WTC11 (cell line): ENCODE results near the gene RCL1. TPM values are rescaled to one million over a fixed set of nuclear protein-coding genes. Genes with fewer than 3 reads are reported as not detected.

Experiments
- ATAC-seq: fragments of 200-7000 bp; cut with Tn5 transposase; 2 replicates; pipeline ENCODE4 v1.10.0; 2021; ENCODE audit warnings: mild to moderate bottlenecking, moderate library complexity
- CTCF ChIA-PET: fragments of 300-600 bp; sonication (Branson Sonifier 250); formaldehyde crosslinking; loops from one replicate; lab custom pipeline; 2021; ENCODE audit warnings: antibody characterized with exemption; lab: Charles Lee
- POLR2A ChIA-PET: fragments of 350-600 bp; sonication (Branson Sonifier 250); formaldehyde crosslinking; loops from one replicate; lab custom pipeline; 2021; ENCODE audit warnings: antibody characterized with exemption; lab: Charles Lee
- DNase-seq: peaks from one replicate; pipeline ENCODE4 v3.0.0; 2021; ENCODE audit warnings: low spot score
- H3K27ac Mint-ChIP-seq: 2 replicates; pipeline ENCODE4 v1.8.0; 2021; ENCODE audit warnings: mixed read lengths
- H3K27me3 Mint-ChIP-seq: 2 replicates; pipeline ENCODE4 v1.8.0; 2021; ENCODE audit warnings: low read depth, mild to moderate bottlenecking, moderate library complexity, mixed read lengths
- H3K36me3 Mint-ChIP-seq: 2 replicates; pipeline ENCODE4 v1.8.0; 2021; ENCODE audit warnings: mixed read lengths
- H3K4me1 Mint-ChIP-seq: 2 replicates; pipeline ENCODE4 v1.8.0; 2022; ENCODE audit warnings: mixed read lengths
- H3K4me3 Mint-ChIP-seq: 2 replicates; pipeline ENCODE4 v1.8.0; 2021; ENCODE audit warnings: mild to moderate bottlenecking, moderate library complexity, mixed read lengths
- H3K9me3 Mint-ChIP-seq: 2 replicates; pipeline ENCODE4 v1.8.0; 2021; ENCODE audit warnings: mixed read lengths
- AFF4 ChIP-seq: sonication (generic); formaldehyde crosslinking; IDR thresholded peaks from 2 replicates; pipeline ENCODE4 v1.8.1; 2023; ENCODE audit warnings: mild to moderate bottlenecking, missing genetic modification reagents, borderline replicate concordance
- ATF1 ChIP-seq: sonication (generic); formaldehyde crosslinking; IDR thresholded peaks from 2 replicates; pipeline ENCODE4 v1.8.1; 2023; ENCODE audit warnings: mild to moderate bottlenecking, moderate library complexity, missing genetic modification reagents
- CREM ChIP-seq: sonication (generic); formaldehyde crosslinking; IDR thresholded peaks from 2 replicates; pipeline ENCODE4 v1.8.1; 2022; ENCODE audit warnings: mild to moderate bottlenecking, missing genetic modification reagents, moderate library complexity
- CTCF ChIP-seq: fragments of 200-600 bp; IDR thresholded peaks from 2 replicates; pipeline ENCODE4 v1.8.0; 2022; ENCODE audit warnings: antibody characterized with exemption
- ELF4 ChIP-seq: sonication (generic); formaldehyde crosslinking; IDR thresholded peaks from 2 replicates; pipeline ENCODE4 v1.8.1; 2022; ENCODE audit warnings: low read depth, mild to moderate bottlenecking, moderate library complexity, missing genetic modification reagents
- FOXK1 ChIP-seq: sonication (generic); formaldehyde crosslinking; IDR thresholded peaks from 2 replicates; pipeline ENCODE4 v1.8.0; 2022; ENCODE audit warnings: mild to moderate bottlenecking, moderate library complexity, missing genetic modification reagents
- GABPB1 ChIP-seq: sonication (generic); formaldehyde crosslinking; IDR thresholded peaks from 2 replicates; pipeline ENCODE4 v1.8.1; 2023; ENCODE audit warnings: mild to moderate bottlenecking, missing genetic modification reagents
- GRHL2 ChIP-seq: fragments of 250-450 bp; sonication (Bioruptor Pico); IDR thresholded peaks from 2 replicates; pipeline ENCODE4 v1.8.0; 2022; ENCODE audit warnings: mild to moderate bottlenecking, moderate library complexity; ENCODE audit not compliant: insufficient replicate concordance, severe bottlenecking
- GTF2I ChIP-seq: fragments of 250-450 bp; sonication (Bioruptor Pico); conservative IDR thresholded peaks from 2 replicates; pipeline ENCODE4 v1.4.0; 2021; ENCODE audit warnings: mild to moderate bottlenecking
- NFATC4 ChIP-seq: fragments of 250-450 bp; sonication (Bioruptor Pico); IDR thresholded peaks from 2 replicates; pipeline ENCODE4 v1.9.0; 2021; ENCODE audit warnings: mild to moderate bottlenecking
- NFYB ChIP-seq: sonication (generic); formaldehyde crosslinking; conservative IDR thresholded peaks from 2 replicates; pipeline ENCODE4 v1.8.0; 2022; ENCODE audit warnings: low read depth, missing genetic modification reagents
- NR2C2 ChIP-seq: sonication (generic); formaldehyde crosslinking; IDR thresholded peaks from 2 replicates; pipeline ENCODE4 v1.8.0; 2022; ENCODE audit warnings: mild to moderate bottlenecking, missing genetic modification reagents
- NR3C1 ChIP-seq: sonication (generic); formaldehyde crosslinking; conservative IDR thresholded peaks from 2 replicates; pipeline ENCODE4 v1.8.1; 2023; ENCODE audit warnings: low read depth, mild to moderate bottlenecking, missing genetic modification reagents
- RELA ChIP-seq: sonication (generic); formaldehyde crosslinking; IDR thresholded peaks from 2 replicates; pipeline ENCODE4 v1.8.1; 2022; ENCODE audit warnings: missing genetic modification reagents, mild to moderate bottlenecking, borderline replicate concordance
- RORB ChIP-seq: fragments of 250-450 bp; sonication (Bioruptor Pico); IDR thresholded peaks from 2 replicates; pipeline ENCODE4 v1.9.0; 2021; ENCODE audit warnings: mild to moderate bottlenecking
- STAT6 ChIP-seq: sonication (generic); formaldehyde crosslinking; conservative IDR thresholded peaks from 2 replicates; pipeline ENCODE4 v1.8.1; 2023; ENCODE audit warnings: mild to moderate bottlenecking, low read depth, missing genetic modification reagents, moderate library complexity
- TEAD1 ChIP-seq: sonication (generic); formaldehyde crosslinking; IDR thresholded peaks from 2 replicates; pipeline ENCODE4 v1.8.0; 2022; ENCODE audit warnings: mild to moderate bottlenecking, missing genetic modification reagents
- ZMAT4 ChIP-seq: fragments of 250-450 bp; sonication (Bioruptor Pico); IDR thresholded peaks from 2 replicates; pipeline ENCODE4 v1.9.0; 2021; ENCODE audit warnings: mild to moderate bottlenecking
- ZNF263 ChIP-seq: sonication (generic); formaldehyde crosslinking; IDR thresholded peaks from 2 replicates; pipeline ENCODE4 v1.8.1; 2022; ENCODE audit warnings: low read depth, mild to moderate bottlenecking, moderate library complexity, missing genetic modification reagents
- ZNF396 ChIP-seq: fragments of 250-450 bp; sonication (Bioruptor Pico); IDR thresholded peaks from 2 replicates; pipeline ENCODE4 v1.8.0; 2021; ENCODE audit warnings: mild to moderate bottlenecking, moderate library complexity, borderline replicate concordance
- ZNF416 ChIP-seq: fragments of 250-450 bp; sonication (Bioruptor Pico); IDR thresholded peaks from 2 replicates; pipeline ENCODE4 v1.9.0; 2021; ENCODE audit warnings: mild to moderate bottlenecking, inconsistent platforms
- ZNF671 ChIP-seq: fragments of 250-450 bp; sonication (Bioruptor Pico); IDR thresholded peaks from 2 replicates; pipeline ENCODE4 v1.8.0; 2021; ENCODE audit warnings: mild to moderate bottlenecking
- total RNA-seq: library from RNA; stranded (reverse); gene quantifications from 3 replicates; pipeline ENCODE4 v1.2.3, GENCODE V29; 2021

RCL1 gene
- total RNA-seq, 1 experiment from 2014 or later = 27.2 TPM

- Mint-ChIP-seq H3K4me3 (no peak overlapping the region), H3K9me3 (peaks cover 18% of the 10 kb centered on the region), H3K4me1 (peaks cover 42% of the 10 kb centered on the region), H3K27me3 (peaks cover under 1% of the 10 kb centered on the region; the same call in 1 of the 2 replicates), H3K36me3 (peaks cover 18% of the 10 kb centered on the region), H3K27ac (no peak overlapping the region)
- CTCF ChIA-PET = interaction anchor here (0.5 to 2.2 kb wide), 7 partner anchors 21 to 646 kb away, joined by 3 to 9 read pairs (median 3); no protein-coding TSS in a partner anchor
- DNase-seq (no peak), ATAC-seq (no peak)
- TF ChIP-seq NR3C1 (no peak), ATF1 (CRISPR knock-in tag) (no peak), ZMAT4 (CRISPR knock-in tag) (no peak), ZNF671 (no peak), RORB (CRISPR knock-in tag) (no peak), CREM (no peak), GRHL2 (CRISPR knock-in tag) (no peak), NFYB (CRISPR knock-in tag) (no peak), ZNF416 (CRISPR knock-in tag) (no peak), ELF4 (CRISPR knock-in tag) (no peak), FOXK1 (no peak), GTF2I (CRISPR knock-in tag) (no peak), ZNF263 (no peak), ZNF396 (CRISPR knock-in tag) (no peak), GABPB1 (CRISPR knock-in tag) (no peak), STAT6 (CRISPR knock-in tag) (no peak), AFF4 (no peak), TEAD1 (CRISPR knock-in tag) (no peak), RELA (no peak), NFATC4 (CRISPR knock-in tag) (no peak)
- POLR2A ChIA-PET = no interaction called here
Observed at GRCh38 chr9:4796530-4796929, 3.8 kb downstream of the RCL1 start.

- ChIA-PET CTCF (interaction anchor here (0.5 to 2.2 kb wide), 10 partner anchors 9 to 645 kb away, joined by 3 to 9 read pairs (median 3); no protein-coding TSS in a partner anchor), POLR2A (no interaction called here)
- Mint-ChIP-seq H3K27ac (no peak overlapping the region; the same call in 1 of the 2 replicates), H3K4me1 (peaks cover 40% of the 10 kb centered on the region), H3K4me3 (no peak overlapping the region), H3K9me3 (peaks cover 18% of the 10 kb centered on the region), H3K27me3 (no peaks in the 10 kb centered on the region), H3K36me3 (peaks cover 18% of the 10 kb centered on the region)
- 0 out of 2 replicates have a peak, but pooled peaks have one; percentile 1 for ATAC-seq
- peak; percentile 41; the same call in 1 of the 2 replicates for TF ChIP-seq CTCF
- TF ChIP-seq NR2C2 (CRISPR knock-in tag) = no peak
- peak; percentile 19 for DNase-seq
Observed at GRCh38 chr9:4796988-4797853, 4.5 kb downstream of the RCL1 start.
